HepG2 (cell line): ENCODE results near the gene MYBPC2. TPM values are rescaled to one million over a fixed set of nuclear protein-coding genes. Genes with fewer than 3 reads are reported as not detected.

Source experiments
- ATAC-seq: fragments of 200-7000 bp; cut with Tn5 transposase; 3 replicates; pipeline ENCODE4 v1.9.1; 2020; ENCODE audit warnings: mild to moderate bottlenecking, moderate library complexity
- BruUV-seq: library from RNA; stranded (reverse); fragments of 400-500 nt; replicated peaks from 2 replicates; lab custom pipeline; 2021; lab: Mats Ljungman, UMichigan
- CTCF ChIA-PET: fragments of 300-600 bp; formaldehyde crosslinking; extraction: SDS; loops from one replicate; lab custom pipeline; 2021; ENCODE audit warnings: low total read pairs, inconsistent platforms, low intra/inter-chr PET ratio; lab: Yijun Ruan, JAX
- POLR2A ChIA-PET: fragments of 350-600 bp; sonication (Branson Sonifier 250); formaldehyde crosslinking; loops from one replicate; lab custom pipeline; 2020; ENCODE audit warnings: antibody characterized with exemption, inconsistent platforms; lab: Yijun Ruan, JAX
- DNase-seq: peaks from one replicate; pipeline ENCODE4 v3.0.0-alpha.2; 2015; ENCODE audit warnings: low spot score
- FAIRE-seq: peaks from 3 replicates; lab custom pipeline; 2011; peaks lifted over from hg19 to GRCh38; lab: Jason Lieb, UNC
- H2AFZ ChIP-seq: one replicate; pipeline ENCODE4 v1.6.1; 2011; ENCODE audit warnings: low read length, inconsistent platforms
- H3K27ac ChIP-seq: fragments of 300-600 bp; 3 replicates; pipeline ENCODE4 v1.8.0; 2011; ENCODE audit warnings: mixed run types, mild to moderate bottlenecking, mixed read lengths, low read length, inconsistent platforms; ENCODE audit not compliant: insufficient read depth; ENCODE audit errors: extremely low read length
- H3K27me3 ChIP-seq, 2 experiments: fragments of 200-600 bp in 1 of 2; 2 replicates in 1 of 2; 3 replicates in 1 of 2; pipeline versions ENCODE4 v1.6.0 to v1.8.0; 2011; ENCODE audit warnings: low read length in 2 of 2, mild to moderate bottlenecking in 2 of 2, moderate library complexity in 2 of 2, inconsistent platforms in 1 of 2; ENCODE audit not compliant: insufficient read depth in 2 of 2, control insufficient read depth in 1 of 2
- H3K36me3 ChIP-seq, 2 experiments: fragments of 200-600 bp in 1 of 2; replicated peaks in 1 of 2; 2 replicates in 1 of 2; 3 replicates in 1 of 2; pipeline versions ENCODE4 v1.5.1 to v1.8.0; 2011; ENCODE audit warnings: low read length in 2 of 2, inconsistent platforms in 1 of 2; ENCODE audit not compliant: insufficient read depth in 2 of 2, control insufficient read depth in 1 of 2
- H3K4me1 ChIP-seq: 2 replicates; pipeline ENCODE4 v1.5.1; 2012; ENCODE audit warnings: low read length, inconsistent platforms; ENCODE audit not compliant: insufficient read depth
- H3K4me2 ChIP-seq: 2 replicates; pipeline ENCODE4 v1.6.0; 2011; ENCODE audit warnings: low read depth, low read length, inconsistent platforms
- H3K4me3 ChIP-seq, 3 experiments: fragments of 200-600 bp in 1 of 3; sonication (generic), shearing (Covaris generic) in 1 of 3; replicated peaks in 1 of 3; 2 replicates each; pipeline ENCODE4 v1.5.1; 2011 to 2016; ENCODE audit warnings: low read length in 3 of 3, inconsistent platforms in 2 of 3, low read depth in 2 of 3, mild to moderate bottlenecking in 2 of 3, control low read depth in 1 of 3, mixed read lengths in 1 of 3; ENCODE audit not compliant: insufficient read depth in 1 of 3
- H3K79me2 ChIP-seq: one replicate; pipeline ENCODE4 v1.6.1; 2011; ENCODE audit warnings: low read length, inconsistent platforms; ENCODE audit not compliant: insufficient read depth
- H3K9ac ChIP-seq: 2 replicates; pipeline ENCODE4 v1.6.0; 2011; ENCODE audit warnings: mild to moderate bottlenecking, low read depth, low read length, inconsistent platforms; ENCODE audit not compliant: insufficient read depth
- H3K9me3 ChIP-seq: 2 replicates; pipeline ENCODE4 v1.5.1; 2012; ENCODE audit warnings: mild to moderate bottlenecking, low read length
- H4K20me1 ChIP-seq: 2 replicates; pipeline ENCODE4 v1.6.0; 2011; ENCODE audit warnings: inconsistent platforms, mild to moderate bottlenecking, low read length, moderate library complexity; ENCODE audit not compliant: insufficient read depth
- GTF3A ChIP-seq: sonication (generic); formaldehyde crosslinking; conservative IDR thresholded peaks from 2 replicates; pipeline ENCODE4 v1.4.0; 2020; ENCODE audit warnings: mild to moderate bottlenecking, missing genetic modification reagents
- HNRNPH1 ChIP-seq: fragments of 200-400 bp; formaldehyde crosslinking; optimal IDR thresholded peaks from 2 replicates; pipeline ENCODE3; 2017; ENCODE audit warnings: mild to moderate bottlenecking, low read depth, low read length
- IKZF1 ChIP-seq: fragments of 450-650 bp; IDR thresholded peaks from 2 replicates; pipeline ENCODE4 v1.7.1; 2016
- KAT7 ChIP-seq: IDR thresholded peaks from 2 replicates; pipeline ENCODE4 v1.6.1; 2018; ENCODE audit warnings: borderline replicate concordance, missing compliant biosample characterization
- TBP ChIP-seq: sonication (generic); formaldehyde crosslinking; IDR thresholded peaks from 2 replicates; pipeline ENCODE4 v1.5.0; 2020; ENCODE audit warnings: missing genetic modification reagents
- TEAD2 ChIP-seq: sonication (generic); formaldehyde crosslinking; IDR thresholded peaks from 2 replicates; pipeline ENCODE4 v1.9.0; 2021; ENCODE audit warnings: missing genetic modification reagents
- ZKSCAN8 ChIP-seq: IDR thresholded peaks from 2 replicates; pipeline ENCODE4 v1.6.1; 2016; ENCODE audit warnings: borderline replicate concordance, missing genetic modification reagents, missing compliant biosample characterization
- WGBS: methylation state at CpG from one replicate; pipeline ENCODE4 v1.1.6; 2017; ENCODE audit warnings: low lambda C conversion rate; 5-methylcytosine and 5-hydroxymethylcytosine counted together
- in situ Hi-C: cut with HindIII; loops from 2 replicates; pipeline ENCODE4 v1.10.0; 2017; ENCODE audit warnings: low pct_unique_long_range_greater_than_20kb; ENCODE audit not compliant: extremely low pct_ligation_motif_present
- intact Hi-C: fragments of 100-400 bp; cut with micrococcal nuclease; formaldehyde crosslinking; loops from one replicate; pipeline ENCODE4 v1.10.0; 2022; ENCODE audit not compliant: unreplicated experiment
- polyA plus RNA-seq, 8 experiments: library from polyadenylated mRNA; depleted of rRNA in 3 of 8; stranded (reverse) in 7 of 8; unstranded in 1 of 8; fragments of >200 nt; fragmentation: Illumina TruSeq in 4 of 8; extraction: Trizol in 4 of 8; gene quantifications; 2 replicates each; pipeline versions ENCODE4 v1.2.1 to v1.2.3, GENCODE V29; 2011 to 2016; ENCODE audit warnings: low read depth in 4 of 8, missing spikeins in 1 of 8, mixed read lengths in 1 of 8; ENCODE audit not compliant: insufficient read depth in 1 of 8
- total RNA-seq, 5 experiments: library from RNA; depleted of rRNA; stranded (reverse); fragments of >200 nt; fragmentation: Illumina TruSeq; extraction: Trizol; gene quantifications; 2 replicates each; pipeline ENCODE4 v1.2.3, GENCODE V29; 2016; ENCODE audit warnings: low read depth in 1 of 5
- TF ChIP-seq, protein P1 (sequence below): sonication (generic); formaldehyde crosslinking; IDR thresholded peaks from 2 replicates; pipeline ENCODE4 v1.4.0; 2020; ENCODE audit warnings: missing genetic modification reagents; ENCODE audit errors: not compliant biosample characterization
- TF ChIP-seq, protein P2 (sequence below): sonication (generic); formaldehyde crosslinking; conservative IDR thresholded peaks from 2 replicates; pipeline ENCODE4 v1.4.0; 2020; ENCODE audit warnings: mild to moderate bottlenecking, missing genetic modification reagents, moderate library complexity

MYBPC2 gene
- total and polyA plus RNA-seq, 2 of the 13 experiments (the other 11 are each of a cell fraction or from before 2014, with no cell fraction given): not detected

DNA sequence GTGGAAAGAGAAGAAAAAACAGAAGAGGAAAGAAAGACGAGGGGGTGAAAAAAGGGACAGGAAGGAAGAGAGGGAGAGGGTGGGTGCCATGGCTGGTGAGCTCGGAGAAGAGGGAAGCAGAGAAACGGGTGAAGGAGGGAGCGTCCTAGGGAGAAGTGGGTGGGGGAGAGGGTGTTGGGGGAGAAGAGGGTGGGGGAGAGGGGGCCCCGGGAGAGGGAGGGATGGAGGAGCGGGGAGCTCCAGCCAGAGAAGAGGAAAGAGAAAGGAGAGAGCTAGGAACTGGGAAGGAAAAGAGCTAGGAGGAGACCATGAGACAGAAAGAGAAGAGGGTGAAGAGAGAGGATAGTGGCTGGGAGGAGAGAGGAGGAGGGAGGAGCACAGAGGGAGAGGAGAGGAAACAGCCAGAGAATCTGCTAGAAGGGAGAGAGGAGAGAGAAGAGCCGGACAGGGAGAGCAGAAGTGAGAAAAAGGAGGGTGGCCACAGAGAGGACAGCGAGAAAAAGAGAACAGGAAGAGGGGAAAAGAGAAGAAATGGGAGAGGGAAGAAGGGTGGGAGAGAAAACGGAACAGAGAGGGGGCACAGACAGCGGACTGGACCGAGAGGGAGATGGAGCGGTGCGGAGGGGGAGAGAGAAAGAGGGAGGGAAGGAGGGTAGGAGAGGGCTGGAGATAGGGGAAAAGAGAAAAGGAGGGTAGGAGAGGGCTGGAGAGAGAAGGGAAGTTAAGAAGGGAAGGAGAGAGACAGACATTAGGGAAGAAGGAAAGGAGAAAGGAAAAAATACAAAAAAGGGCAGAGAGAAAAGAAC lies 55.9 kb downstream of the MYBPC2 start:
- Histone ChIP-seq H2AFZ (no peak overlapping the region), H3K27ac (no peak overlapping the region), H3K9ac (no peak overlapping the region), H3K79me2 (no peaks in the 10 kb centered on the region), H3K4me3 (no peak overlapping the region), H3K9me3 (peaks cover 15% of the 10 kb centered on the region), H4K20me1 (no peaks in the 10 kb centered on the region), H3K36me3 (no peaks in the 10 kb centered on the region), H3K4me1 (no peaks in the 10 kb centered on the region), H3K27me3 (peaks cover 8 to 35% of the 10 kb centered on the region in 2 experiments; a peak in 3 of 5 replicates), H3K4me2 (no peak overlapping the region)
- no TSS peak for BruUV-seq
- FAIRE-seq: no peak
- ChIA-PET CTCF (no interaction called here), POLR2A (no interaction called here)
- intact Hi-C loops (no loop called here), in situ Hi-C loops (no loop called here)
- no peak for ATAC-seq
- no peak for DNase-seq
- 30% methylated on average over 13 of the region's 13 CpGs for WGBS
- no peak for TF ChIP-seq ZKSCAN8 (CRISPR knock-in tag)
- TF ChIP-seq TEAD2 (CRISPR knock-in tag): no peak
- no peak for TF ChIP-seq GTF3A (CRISPR knock-in tag)
- TF ChIP-seq HNRNPH1: no peak
- TF ChIP-seq, protein P1, sequence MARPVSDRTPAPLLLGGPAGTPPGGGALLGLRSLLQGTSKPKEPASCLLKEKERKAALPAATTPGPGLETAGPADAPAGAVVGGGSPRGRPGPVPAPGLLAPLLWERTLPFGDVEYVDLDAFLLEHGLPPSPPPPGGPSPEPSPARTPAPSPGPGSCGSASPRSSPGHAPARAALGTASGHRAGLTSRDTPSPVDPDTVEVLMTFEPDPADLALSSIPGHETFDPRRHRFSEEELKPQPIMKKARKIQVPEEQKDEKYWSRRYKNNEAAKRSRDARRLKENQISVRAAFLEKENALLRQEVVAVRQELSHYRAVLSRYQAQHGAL (CRISPR knock-in tag): no peak
- no peak for TF ChIP-seq IKZF1
- TF ChIP-seq, protein P2, sequence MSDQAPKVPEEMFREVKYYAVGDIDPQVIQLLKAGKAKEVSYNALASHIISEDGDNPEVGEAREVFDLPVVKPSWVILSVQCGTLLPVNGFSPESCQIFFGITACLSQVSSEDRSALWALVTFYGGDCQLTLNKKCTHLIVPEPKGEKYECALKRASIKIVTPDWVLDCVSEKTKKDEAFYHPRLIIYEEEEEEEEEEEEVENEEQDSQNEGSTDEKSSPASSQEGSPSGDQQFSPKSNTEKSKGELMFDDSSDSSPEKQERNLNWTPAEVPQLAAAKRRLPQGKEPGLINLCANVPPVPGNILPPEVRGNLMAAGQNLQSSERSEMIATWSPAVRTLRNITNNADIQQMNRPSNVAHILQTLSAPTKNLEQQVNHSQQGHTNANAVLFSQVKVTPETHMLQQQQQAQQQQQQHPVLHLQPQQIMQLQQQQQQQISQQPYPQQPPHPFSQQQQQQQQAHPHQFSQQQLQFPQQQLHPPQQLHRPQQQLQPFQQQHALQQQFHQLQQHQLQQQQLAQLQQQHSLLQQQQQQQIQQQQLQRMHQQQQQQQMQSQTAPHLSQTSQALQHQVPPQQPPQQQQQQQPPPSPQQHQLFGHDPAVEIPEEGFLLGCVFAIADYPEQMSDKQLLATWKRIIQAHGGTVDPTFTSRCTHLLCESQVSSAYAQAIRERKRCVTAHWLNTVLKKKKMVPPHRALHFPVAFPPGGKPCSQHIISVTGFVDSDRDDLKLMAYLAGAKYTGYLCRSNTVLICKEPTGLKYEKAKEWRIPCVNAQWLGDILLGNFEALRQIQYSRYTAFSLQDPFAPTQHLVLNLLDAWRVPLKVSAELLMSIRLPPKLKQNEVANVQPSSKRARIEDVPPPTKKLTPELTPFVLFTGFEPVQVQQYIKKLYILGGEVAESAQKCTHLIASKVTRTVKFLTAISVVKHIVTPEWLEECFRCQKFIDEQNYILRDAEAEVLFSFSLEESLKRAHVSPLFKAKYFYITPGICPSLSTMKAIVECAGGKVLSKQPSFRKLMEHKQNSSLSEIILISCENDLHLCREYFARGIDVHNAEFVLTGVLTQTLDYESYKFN (CRISPR knock-in tag): no peak
- no peak for TF ChIP-seq TBP (CRISPR knock-in tag)
- no peak for TF ChIP-seq KAT7 (CRISPR knock-in tag)
